C4-2B (cell line): Measurements from ENCODE around the gene OLFM1.

Source experiments
- H3K27ac ChIP-seq: fragments of 450-650 bp; 2 replicates; pipeline ENCODE4 v1.5.1; 2017
- ZFX ChIP-seq: fragments of 450-650 bp; IDR thresholded peaks from 2 replicates; pipeline ENCODE4 v1.6.1; 2017
- TF ChIP-seq, protein P1 (sequence below): fragments of 450-650 bp; conservative IDR thresholded peaks from 2 replicates; pipeline ENCODE4 v1.5.1; 2017; ENCODE audit warnings: mild to moderate bottlenecking

The OLFM1 gene

DNA sequence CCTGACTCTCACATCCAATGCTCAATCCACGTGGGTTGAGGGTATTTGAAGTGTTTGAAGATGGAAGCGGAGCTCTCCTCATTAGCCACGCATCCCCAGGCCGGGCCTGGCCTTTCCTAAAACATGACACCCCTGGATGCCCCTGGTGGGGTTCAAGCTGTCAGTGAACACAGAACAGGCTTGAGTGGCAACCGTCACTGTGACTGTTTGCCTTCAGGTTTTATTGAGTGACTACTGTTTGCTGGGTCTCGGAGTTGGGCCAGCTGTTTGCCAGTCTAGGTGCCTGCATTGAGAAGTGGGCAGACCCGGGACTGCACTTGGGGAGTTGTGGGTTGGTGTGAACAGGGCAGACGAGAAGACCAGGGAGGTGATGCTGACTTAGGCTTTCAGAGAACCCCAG is 7.8 kb upstream of the OLFM1 start:
- TF ChIP-seq, protein P1, sequence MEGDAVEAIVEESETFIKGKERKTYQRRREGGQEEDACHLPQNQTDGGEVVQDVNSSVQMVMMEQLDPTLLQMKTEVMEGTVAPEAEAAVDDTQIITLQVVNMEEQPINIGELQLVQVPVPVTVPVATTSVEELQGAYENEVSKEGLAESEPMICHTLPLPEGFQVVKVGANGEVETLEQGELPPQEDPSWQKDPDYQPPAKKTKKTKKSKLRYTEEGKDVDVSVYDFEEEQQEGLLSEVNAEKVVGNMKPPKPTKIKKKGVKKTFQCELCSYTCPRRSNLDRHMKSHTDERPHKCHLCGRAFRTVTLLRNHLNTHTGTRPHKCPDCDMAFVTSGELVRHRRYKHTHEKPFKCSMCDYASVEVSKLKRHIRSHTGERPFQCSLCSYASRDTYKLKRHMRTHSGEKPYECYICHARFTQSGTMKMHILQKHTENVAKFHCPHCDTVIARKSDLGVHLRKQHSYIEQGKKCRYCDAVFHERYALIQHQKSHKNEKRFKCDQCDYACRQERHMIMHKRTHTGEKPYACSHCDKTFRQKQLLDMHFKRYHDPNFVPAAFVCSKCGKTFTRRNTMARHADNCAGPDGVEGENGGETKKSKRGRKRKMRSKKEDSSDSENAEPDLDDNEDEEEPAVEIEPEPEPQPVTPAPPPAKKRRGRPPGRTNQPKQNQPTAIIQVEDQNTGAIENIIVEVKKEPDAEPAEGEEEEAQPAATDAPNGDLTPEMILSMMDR = no peak
- no peak for TF ChIP-seq ZFX
- no peak overlapping the region for H3K27ac ChIP-seq

DNA sequence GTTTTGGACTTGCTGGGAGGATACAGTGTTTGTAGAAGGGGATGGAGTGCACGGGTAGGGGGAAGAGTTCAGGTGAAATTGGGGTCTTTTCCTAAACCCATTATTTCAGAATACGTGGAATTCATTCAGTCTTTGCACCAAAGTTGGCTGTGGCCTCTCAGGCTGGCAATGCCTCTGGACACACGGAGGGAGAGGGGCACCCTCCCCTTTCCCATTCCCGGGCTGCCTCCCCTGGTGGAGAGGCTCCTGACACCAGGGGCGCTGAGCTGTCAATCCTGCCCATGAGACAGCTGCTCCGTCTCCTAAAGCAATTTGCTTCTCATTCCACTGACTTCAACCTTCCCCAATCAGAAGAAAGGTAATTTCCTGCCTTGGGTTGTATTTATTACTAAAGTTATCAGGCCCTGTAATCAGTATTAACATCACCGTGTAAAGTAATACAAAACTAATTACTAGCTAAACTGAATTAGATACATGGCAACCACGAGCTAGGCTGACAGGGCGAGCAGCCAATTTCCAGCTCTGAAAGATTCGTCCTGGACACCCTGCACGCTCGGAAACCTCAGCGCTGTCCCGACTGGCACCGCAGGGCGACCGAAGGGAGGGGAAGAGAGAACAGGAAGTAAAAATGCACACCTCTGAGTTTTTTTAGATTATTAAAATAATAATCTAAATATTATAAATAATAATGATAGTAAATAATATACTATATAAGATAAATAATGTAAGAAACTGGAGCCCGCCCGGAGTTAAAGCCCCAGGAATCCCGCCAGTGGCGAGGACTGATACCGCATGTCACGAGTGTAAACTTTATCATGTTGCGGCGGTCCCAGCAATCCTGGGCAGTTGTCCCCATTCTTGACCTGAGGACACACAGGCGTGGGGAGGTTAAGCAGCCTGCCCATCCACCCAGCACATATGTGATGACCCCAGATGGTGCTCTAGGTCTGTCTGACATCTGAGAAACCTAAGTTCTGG is 6.9 kb upstream of the OLFM1 start:
- TF ChIP-seq, protein P1 = no peak
- no peak for TF ChIP-seq ZFX
- no peak overlapping the region for H3K27ac ChIP-seq

DNA sequence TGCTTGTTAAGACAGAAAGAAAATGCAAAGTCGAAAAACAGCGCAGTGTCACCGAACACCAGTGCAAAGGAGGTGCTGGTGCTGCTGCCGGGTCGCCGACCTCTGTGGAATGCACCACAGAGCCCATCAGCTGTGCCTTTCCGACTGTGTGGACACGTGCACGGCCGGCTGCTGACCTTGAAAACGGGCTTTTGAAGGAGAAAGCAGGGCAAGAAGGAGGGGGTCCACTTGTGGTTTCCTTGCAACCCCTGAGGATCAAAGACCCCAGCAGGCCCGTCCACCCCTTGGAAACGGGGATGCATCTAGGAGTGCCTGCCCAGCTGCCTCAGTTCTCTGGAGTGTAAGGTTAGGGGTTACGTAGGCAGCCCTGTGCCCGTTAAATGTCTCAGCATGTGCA is 6.2 kb upstream of the OLFM1 start:
- no peak for TF ChIP-seq ZFX
- TF ChIP-seq, protein P1 = no peak
- no peak overlapping the region for H3K27ac ChIP-seq

DNA sequence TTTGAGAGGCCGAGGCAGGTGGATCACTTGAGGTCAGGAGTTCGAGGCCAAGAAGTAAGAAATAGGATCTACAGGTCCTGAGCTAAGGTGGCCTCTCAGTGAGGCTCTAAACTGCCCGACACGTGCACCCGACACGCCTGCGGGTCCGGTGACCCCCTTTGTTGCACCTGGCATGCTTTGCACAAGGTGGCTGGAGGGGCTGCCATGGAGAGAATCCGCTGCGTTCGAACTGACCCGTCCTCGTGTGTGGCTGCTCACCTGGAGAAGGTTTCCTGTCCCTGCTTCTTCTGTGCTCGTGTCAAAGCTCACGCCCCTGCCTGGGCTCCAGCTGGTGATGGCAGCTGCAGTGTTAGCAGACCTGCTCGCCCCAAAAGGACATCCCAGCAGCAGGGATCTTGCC is 5.7 kb upstream of the OLFM1 start:
- TF ChIP-seq ZFX = no peak
- TF ChIP-seq, protein P1 = no peak
- H3K27ac ChIP-seq = no peak overlapping the region

DNA sequence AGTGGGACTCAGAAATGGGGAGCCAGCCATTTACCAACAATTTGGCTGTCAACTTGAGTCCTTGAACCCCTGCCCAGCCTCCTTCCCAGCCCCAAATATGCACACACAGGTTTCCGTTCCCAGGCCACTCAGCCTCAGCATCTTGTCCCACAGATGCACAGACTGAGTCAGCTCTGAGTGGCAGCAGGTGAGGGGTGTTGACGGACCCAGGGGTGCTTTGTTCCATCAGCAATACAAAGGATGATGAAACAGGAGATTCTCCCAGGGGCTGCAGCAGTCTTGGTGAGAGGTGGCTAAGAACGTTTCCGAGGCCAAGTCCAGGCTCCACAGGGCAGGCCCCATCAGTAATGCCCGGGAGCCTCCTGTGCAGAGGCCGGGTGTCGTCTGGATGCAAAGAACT is 4.9 kb upstream of the OLFM1 start:
- no peak overlapping the region for H3K27ac ChIP-seq
- TF ChIP-seq, protein P1 = no peak
- no peak for TF ChIP-seq ZFX

DNA sequence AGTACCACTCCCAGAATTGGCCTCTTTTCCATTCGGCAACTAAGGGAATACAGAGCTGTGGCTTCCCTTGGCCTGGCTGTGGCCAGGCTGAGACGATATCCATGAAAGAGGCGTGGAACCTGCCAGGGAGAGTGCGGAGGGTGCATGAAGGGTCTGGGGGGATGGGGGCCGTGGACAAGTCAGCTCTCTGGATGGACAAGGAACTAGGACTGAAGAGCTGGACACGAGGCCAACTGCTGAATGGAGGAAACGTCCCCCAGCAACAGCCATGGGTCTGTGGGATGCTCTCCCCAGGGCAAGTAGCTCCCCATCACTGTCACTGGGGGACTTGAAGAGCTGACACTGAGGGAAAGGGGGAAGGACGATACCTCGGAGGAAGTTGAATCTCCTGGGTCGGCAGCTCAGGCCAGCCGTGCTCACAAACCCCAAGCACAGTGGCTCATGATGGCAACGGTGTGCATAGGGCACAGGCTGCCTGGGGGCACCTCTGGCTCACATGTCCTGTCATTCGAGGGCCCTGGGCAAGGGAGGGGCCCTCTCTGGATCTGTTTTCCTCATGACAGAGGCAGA is 4.1 kb upstream of the OLFM1 start:
- no peak for TF ChIP-seq ZFX
- TF ChIP-seq, protein P1 = no peak
- no peak overlapping the region for H3K27ac ChIP-seq

DNA sequence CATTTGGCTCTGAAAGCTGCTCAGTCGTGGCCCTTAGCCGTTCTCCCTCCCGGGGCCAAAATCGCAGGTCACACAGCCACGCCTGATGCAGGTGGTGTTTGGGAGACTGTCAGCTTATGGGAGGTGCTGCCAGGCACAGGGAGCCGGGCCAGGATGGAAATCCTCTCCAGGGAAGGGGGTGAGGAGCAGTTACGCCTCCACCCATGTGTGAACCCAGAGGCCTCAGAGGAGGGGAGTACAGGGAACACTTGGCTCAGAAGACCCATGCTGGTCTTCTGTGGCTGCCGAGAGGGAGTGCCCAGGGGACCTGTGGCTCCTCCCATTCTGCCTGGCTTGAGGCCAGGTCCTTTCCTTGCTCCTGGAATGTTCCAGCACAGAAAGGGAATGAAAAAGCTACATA is 3.6 kb upstream of the OLFM1 start:
- no peak overlapping the region for H3K27ac ChIP-seq
- TF ChIP-seq, protein P1 = no peak
- TF ChIP-seq ZFX = no peak
